HepG2 (cell line): ENCODE data around the gene CD300LG. TPM values are rescaled to one million over a fixed set of nuclear protein-coding genes. Genes with fewer than 3 reads are reported as not detected.

Experiments used
- polyA plus RNA-seq, 8 experiments: library from polyadenylated mRNA; depleted of rRNA in 3 of 8; stranded (reverse) in 7 of 8; unstranded in 1 of 8; fragments of >200 nt; fragmentation: Illumina TruSeq in 4 of 8; extraction: Trizol in 4 of 8; gene quantifications; 2 replicates each; pipeline versions ENCODE4 v1.2.1 to v1.2.3, GENCODE V29; 2011 to 2016; ENCODE audit warnings: low read depth in 4 of 8, missing spikeins in 1 of 8, mixed read lengths in 1 of 8; ENCODE audit not compliant: insufficient read depth in 1 of 8
- total RNA-seq, 5 experiments: library from RNA; depleted of rRNA; stranded (reverse); fragments of >200 nt; fragmentation: Illumina TruSeq; extraction: Trizol; gene quantifications; 2 replicates each; pipeline ENCODE4 v1.2.3, GENCODE V29; 2016; ENCODE audit warnings: low read depth in 1 of 5

Gene CD300LG
- total and polyA plus RNA-seq, 2 of the 13 experiments (the other 11 are each of a cell fraction or from before 2014, with no cell fraction given): not detected

Other genes with a start within 250 kb of the CD300LG start
- not detected in 2 replicates for gene MEOX1, start 185.3 kb upstream of the CD300LG start, total RNA-seq (2016; rRNA removed; fragmentation: Illumina TruSeq; extraction: Trizol)
- not detected in 2 replicates for gene MEOX1, start 185.3 kb upstream of the CD300LG start, polyA plus RNA-seq (2011; rRNA removed)
- not detected in 2 replicates for gene SOST, start 88.4 kb upstream of the CD300LG start, total RNA-seq (2016; rRNA removed; fragmentation: Illumina TruSeq; extraction: Trizol)
- gene SOST, start 88.4 kb upstream of the CD300LG start, polyA plus RNA-seq (2011; rRNA removed): not detected in 2 replicates
- gene DUSP3, start 68.2 kb upstream of the CD300LG start, total RNA-seq (2016; rRNA removed; fragmentation: Illumina TruSeq; extraction: Trizol): 60.0 and 73.6 TPM in 2 replicates
- gene DUSP3, start 68.2 kb upstream of the CD300LG start, polyA plus RNA-seq (2011; rRNA removed): 71.5 and 77.4 TPM in 2 replicates
- gene CFAP97D1, start 66.7 kb upstream of the CD300LG start, total RNA-seq (2016; rRNA removed; fragmentation: Illumina TruSeq; extraction: Trizol): 0.02 TPM in 1 of 2 replicates, not detected in the other
- gene CFAP97D1, start 66.7 kb upstream of the CD300LG start, polyA plus RNA-seq (2011; rRNA removed): not detected in 2 replicates
- 0.83 and 0.91 TPM in 2 replicates for gene MPP3, start 14.0 kb upstream of the CD300LG start, total RNA-seq (2016; rRNA removed; fragmentation: Illumina TruSeq; extraction: Trizol)
- 1.8 and 2.4 TPM in 2 replicates for gene MPP3, start 14.0 kb upstream of the CD300LG start, polyA plus RNA-seq (2011; rRNA removed)
- 0.20 and 0.44 TPM in 2 replicates for gene MPP2, start 60.4 kb downstream of the CD300LG start, total RNA-seq (2016; rRNA removed; fragmentation: Illumina TruSeq; extraction: Trizol)
- gene MPP2, start 60.4 kb downstream of the CD300LG start, polyA plus RNA-seq (2011; rRNA removed): 1.7 and 2.2 TPM in 2 replicates
- gene PPY, start 95.3 kb downstream of the CD300LG start, total RNA-seq (2016; rRNA removed; fragmentation: Illumina TruSeq; extraction: Trizol): not detected in 2 replicates
- not detected in 2 replicates for gene PPY, start 95.3 kb downstream of the CD300LG start, polyA plus RNA-seq (2011; rRNA removed)
- not detected in 2 replicates for gene PYY, start 106.8 kb downstream of the CD300LG start, total RNA-seq (2016; rRNA removed; fragmentation: Illumina TruSeq; extraction: Trizol)
- 0.24 and 0.25 TPM in 2 replicates for gene PYY, start 106.8 kb downstream of the CD300LG start, polyA plus RNA-seq (2011; rRNA removed)
- 3.0 and 4.3 TPM in 2 replicates for gene NAGS, start 157.4 kb downstream of the CD300LG start, total RNA-seq (2016; rRNA removed; fragmentation: Illumina TruSeq; extraction: Trizol)
- 5.1 and 10.3 TPM in 2 replicates for gene NAGS, start 157.4 kb downstream of the CD300LG start, polyA plus RNA-seq (2011; rRNA removed)
- gene TMEM101, start 167.8 kb downstream of the CD300LG start, total RNA-seq (2016; rRNA removed; fragmentation: Illumina TruSeq; extraction: Trizol): 50.0 and 72.0 TPM in 2 replicates
- gene TMEM101, start 167.8 kb downstream of the CD300LG start, polyA plus RNA-seq (2011; rRNA removed): 100 and 107 TPM in 2 replicates
- gene LSM12, start 219.5 kb downstream of the CD300LG start, total RNA-seq (2016; rRNA removed; fragmentation: Illumina TruSeq; extraction: Trizol): 52.8 and 58.4 TPM in 2 replicates
- 43.3 and 55.7 TPM in 2 replicates for gene LSM12, start 219.5 kb downstream of the CD300LG start, polyA plus RNA-seq (2011; rRNA removed)
- 18.8 and 38.5 TPM in 2 replicates for gene G6PC3, start 223.6 kb downstream of the CD300LG start, total RNA-seq (2016; rRNA removed; fragmentation: Illumina TruSeq; extraction: Trizol)
- gene G6PC3, start 223.6 kb downstream of the CD300LG start, polyA plus RNA-seq (2011; rRNA removed): 75.8 and 76.1 TPM in 2 replicates